Left renal pelvis (tissue), 4 donors: ENCODE results near the gene CAB39. TPM values are rescaled to one million over a fixed set of nuclear protein-coding genes. Genes with fewer than 3 reads are reported as not detected.

Experiments
- DNase-seq, 4 donors: peaks; one replicate each; pipeline ENCODE4 v3.0.0-alpha.2; 2013; ENCODE audit warnings: low read depth in 4 of 4, low spot score in 3 of 4
- polyA plus RNA-seq, 4 donors: library from polyadenylated mRNA; unstranded; fragments of 120-200 nt; gene quantifications; one replicate each; pipeline ENCODE4 v1.2.1, GENCODE V29; 2013; ENCODE audit not compliant: insufficient read length in 4 of 4

CAB39 gene
- polyA plus RNA-seq, 4 donors: 52.1 to 102 (median 87.7) TPM

GRCh38 chr2:230746213-230746612, 33.6 kb downstream of the CAB39 start:
- no peak for DNase-seq

DNA sequence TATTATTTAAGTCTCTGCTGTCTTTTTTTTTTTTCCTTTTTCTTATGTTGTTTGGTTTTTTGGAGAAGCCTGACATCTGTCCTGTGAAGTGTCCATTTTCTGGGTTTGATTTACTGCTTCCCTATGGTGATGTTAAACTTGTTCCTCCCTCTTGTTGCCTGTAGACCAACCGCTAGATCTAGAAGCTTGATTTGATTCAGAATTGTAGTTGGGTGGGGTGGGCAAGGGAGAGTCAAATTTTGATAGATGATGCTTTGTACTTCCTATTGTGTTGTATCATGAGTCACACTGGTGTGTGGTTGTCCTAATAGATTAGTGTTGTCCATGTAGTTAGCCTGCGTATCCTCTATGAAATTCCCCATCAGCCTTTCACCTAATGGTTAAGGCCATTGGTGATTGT, 35.4 kb downstream of the CAB39 start:
- DNase-seq: no peak

GRCh38 chr2:230749111-230749510, 36.5 kb downstream of the CAB39 start:
- no peak for DNase-seq

DNA sequence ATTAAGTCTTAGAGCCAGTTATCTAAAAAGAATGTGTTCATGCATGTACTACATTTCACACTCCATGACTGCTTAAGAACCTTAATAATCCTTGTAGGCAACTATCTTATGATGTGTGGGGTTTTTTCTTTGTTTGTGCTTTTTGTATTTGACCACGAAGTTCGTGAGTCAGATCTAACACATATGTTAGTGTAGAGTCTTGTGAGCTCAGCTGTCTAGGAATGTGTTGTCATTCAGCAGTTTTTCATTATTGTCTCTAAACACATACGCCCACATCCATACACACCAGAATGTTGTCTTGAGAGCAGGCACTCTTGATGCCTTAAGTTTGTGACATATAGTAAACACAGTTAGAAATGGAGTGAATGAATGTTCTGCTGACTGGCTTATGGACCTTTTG, 38.4 kb downstream of the CAB39 start:
- no peak for DNase-seq

DNA sequence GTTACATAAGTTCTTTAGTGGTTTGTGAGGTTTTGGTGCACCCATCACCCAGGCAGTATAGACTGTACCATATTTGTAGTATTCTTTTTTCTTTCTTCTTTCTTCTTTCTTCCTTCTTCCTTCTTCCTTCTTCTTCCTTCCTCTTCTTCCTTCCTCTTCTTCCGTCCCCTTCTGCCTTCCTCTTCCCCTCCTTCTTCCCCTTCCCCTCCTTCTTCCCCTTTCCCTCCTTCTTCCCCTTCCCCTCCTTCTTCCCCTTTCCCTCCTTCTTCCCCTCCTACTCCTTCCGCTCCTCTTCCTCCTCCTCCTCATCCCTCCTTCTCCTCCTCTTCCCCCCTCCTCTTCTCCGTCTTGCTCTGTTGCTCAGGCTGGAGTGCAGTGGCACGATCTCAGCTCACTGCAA, 41.6 kb downstream of the CAB39 start:
- DNase-seq: no peak

DNA sequence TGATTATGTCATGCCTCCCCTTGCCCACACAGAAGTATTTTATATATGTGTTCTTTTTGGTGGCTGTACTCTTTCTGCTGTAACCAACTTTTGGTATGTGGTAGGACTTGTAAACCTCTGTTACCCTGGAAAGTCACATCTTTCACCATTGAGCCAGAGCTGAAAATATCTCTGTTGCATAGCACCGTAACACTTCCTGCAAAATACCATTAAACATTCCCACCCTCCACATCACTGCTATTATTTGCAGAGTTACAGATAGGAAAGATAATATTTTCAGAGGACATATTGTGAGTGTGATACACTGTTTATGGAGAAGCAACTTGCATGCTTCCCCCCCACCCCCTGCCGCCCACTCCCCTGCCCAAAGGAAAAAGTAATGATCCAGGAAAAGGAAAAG, 44.8 kb downstream of the CAB39 start:
- no peak for DNase-seq

GRCh38 chr2:230758566-230759480, 46.2 kb downstream of the CAB39 start:
- DNase-seq: no peak

DNA sequence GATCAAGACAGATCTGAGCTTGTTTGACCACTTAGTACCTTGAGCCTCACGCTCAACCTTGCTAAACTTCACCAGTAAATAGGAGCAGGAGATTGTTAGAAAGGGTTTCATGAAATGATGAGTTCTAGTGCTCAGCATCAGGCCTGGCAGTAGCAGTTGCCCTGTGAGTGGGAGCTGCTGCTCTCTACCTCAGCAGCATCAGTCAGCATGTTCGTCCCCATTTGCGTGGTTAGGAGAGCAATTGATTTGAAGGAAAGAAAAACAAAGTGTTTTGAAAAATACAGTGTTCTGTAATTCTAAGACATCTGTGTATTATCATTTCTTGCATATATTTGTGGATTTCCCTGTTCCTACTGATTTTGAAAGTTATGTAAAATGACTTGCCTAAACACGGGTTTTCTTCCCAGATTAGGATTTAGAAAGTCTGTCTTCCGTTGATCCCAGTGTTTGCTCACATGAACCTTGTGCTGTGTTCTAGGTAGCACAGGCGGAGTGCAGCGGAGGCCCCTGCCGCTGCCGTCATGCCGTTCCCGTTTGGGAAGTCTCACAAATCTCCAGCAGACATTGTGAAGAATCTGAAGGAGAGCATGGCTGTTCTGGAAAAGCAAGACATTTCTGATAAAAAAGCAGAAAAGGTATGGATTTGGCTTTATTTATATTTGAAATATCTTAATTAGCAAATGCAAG, 47.0 kb downstream of the CAB39 start:
- no peak for DNase-seq

DNA sequence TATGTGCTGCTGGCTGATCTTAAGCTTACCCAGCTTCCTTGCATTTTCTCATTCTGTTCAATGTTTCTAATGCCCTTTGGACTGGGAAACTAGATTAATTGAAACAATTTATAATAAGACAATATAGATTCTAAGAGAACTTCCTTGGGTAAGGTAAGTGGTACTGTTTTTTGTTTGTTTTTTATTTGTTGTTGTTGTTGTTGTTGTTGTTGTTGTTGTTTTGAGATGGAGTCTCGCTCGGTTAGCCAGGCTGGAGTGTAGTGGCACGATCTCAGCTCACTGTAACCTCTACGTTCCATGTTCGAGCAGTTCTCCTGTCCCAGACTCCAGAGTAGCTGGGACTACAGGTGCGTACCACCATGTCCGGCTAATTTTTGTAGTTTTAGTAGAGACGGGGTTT, 49.1 kb downstream of the CAB39 start:
- DNase-seq: no peak

- no peak for DNase-seq
Measured at GRCh38 chr2:230762317-230762896, 49.8 kb downstream of the CAB39 start.

GRCh38 chr2:230764346-230764745, 51.7 kb downstream of the CAB39 start:
- DNase-seq: no peak

DNA sequence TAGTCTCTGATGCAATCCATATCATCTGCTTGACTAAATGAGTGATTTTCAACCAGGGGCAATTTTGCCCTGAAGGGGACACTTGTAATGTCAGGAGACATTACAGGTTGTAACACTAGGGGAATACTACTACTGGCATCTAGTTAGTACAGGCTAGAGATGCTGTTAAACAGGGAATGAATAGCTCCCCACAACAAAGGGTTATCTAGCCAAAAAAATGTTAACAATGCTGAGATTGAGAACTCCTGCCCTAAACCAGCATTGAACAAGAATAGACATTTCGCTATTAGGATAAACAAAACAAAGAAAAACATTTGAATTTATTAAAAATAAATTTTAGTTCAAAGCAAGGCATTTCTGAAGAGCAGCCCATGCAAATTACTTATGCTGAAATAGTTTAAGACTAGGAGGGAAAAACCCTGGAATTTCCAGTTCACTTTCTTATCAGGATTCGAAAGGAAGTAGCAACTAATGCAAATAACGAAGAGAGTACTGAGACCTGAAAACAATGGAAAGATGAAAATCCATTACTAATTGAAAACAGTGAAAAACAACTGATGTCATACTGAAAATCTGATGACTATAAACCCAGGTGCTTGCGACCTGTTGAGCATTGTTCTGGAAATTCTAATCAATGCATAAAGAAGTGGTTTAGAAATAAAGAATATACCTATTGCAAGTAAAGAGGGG, 53.1 kb downstream of the CAB39 start:
- no peak for DNase-seq

DNA sequence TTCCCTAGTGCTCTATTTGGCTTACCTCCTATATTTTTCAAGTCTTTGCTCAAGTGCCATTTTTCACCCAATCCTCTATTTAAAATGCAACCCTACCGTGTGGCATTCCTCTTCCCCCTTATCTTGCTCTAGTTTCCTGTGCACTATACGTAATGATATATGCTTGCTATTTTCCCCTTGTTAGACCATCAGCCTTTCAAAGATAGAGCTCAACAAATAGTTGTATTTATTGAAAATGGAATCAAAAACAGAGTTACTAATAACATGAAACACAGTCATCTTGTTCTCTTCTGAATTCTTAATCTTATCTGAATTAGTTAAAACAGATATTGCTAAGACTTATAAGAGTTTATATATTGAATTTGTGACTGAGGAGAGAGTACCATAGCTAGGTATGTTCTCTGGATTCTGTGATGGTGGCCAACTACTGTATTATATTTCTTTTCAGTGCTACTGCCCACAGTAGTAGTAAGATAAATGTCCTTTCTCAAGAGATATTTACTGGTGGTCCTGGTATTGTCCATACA, 55.3 kb downstream of the CAB39 start:
- no peak for DNase-seq

GRCh38 chr2:230770804-230771203, 58.2 kb downstream of the CAB39 start:
- no peak for DNase-seq

- DNase-seq: no peak
Measured at GRCh38 chr2:230772156-230772555, 59.5 kb downstream of the CAB39 start.

DNA sequence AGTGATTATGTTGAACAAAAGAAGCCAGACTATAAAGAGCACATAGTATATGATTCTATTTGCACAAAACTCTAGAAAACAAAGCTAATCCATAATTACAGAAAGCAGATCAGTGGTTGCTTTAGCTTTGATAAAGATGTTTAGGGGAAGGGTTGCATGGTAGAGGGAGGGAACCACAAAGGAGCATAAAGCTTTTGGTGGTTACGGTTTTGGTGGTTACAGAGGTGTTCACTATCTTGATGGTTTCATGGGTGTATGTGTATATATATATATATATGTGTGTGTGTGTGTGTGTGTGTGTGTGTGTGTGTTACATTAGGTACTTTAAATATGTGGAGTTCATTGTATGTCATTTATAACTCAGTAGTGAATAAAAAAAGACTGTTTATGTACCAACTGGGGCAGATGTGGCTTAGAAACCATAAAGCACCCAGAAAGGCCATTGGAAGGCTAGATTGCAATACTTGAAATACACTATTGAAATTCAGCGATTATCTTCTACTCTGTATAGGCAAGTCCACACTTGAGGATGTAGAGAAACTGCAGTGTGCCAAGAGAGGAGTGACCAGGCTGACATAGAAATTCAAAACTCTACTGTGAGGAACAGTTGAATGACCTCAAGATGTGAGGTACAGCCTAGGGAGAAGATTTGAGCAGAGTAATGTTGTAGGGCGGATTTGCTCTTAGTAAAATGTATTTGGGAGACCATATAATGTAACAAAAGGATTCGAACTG, 60.6 kb downstream of the CAB39 start:
- no peak for DNase-seq

GRCh38 chr2:230774348-230774951, 61.8 kb downstream of the CAB39 start:
- no peak for DNase-seq

DNA sequence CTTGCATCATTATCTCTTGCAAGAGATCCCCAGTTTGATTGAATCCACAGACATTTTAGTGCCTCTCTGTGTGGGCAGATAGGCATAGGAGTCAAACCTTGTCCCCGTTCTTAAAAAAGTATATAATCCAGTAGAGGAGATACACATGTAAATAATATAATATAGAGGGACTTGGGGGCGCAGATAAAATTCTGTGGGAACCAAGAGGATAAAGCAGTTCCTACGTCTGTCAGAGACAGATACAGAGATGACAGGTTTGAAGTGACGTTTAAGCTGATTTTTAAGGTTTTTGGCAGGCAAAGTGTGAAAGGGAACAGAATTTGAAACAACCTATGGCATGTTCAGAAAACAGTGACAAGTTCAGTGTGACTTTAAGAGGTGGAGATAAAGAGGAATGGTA, 63.1 kb downstream of the CAB39 start:
- DNase-seq: no peak

DNA sequence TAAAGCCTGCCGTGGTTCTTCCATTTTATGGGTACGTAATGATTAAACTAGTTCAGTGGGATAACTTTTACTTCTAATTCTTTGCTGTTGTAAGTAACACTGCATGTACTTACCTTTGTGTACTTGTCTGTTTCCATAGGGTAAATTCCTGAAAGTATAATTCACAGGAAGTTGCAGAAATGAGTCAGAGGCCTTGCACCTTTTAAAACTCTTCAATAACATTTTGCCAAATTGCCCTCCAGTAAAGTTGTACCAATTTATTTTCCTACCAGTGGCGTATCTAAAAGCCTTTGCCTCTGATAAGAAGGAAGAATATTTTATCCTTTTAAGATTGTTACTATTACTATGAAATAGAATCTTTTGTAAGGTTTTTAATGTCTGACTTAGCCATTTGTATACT, 65.1 kb downstream of the CAB39 start:
- no peak for DNase-seq
